ENCODE data around the gene OCEL1. TPM values are rescaled to one million over a fixed set of nuclear protein-coding genes. Genes with fewer than 3 reads are reported as not detected.

OCEL1 gene
- total and polyA plus RNA-seq, 10 of the 15 experiments (the other 5 are each of a cell fraction or from before 2014, with no cell fraction given) = 2.8 to 18.2 (median 7.4) TPM

DNA sequence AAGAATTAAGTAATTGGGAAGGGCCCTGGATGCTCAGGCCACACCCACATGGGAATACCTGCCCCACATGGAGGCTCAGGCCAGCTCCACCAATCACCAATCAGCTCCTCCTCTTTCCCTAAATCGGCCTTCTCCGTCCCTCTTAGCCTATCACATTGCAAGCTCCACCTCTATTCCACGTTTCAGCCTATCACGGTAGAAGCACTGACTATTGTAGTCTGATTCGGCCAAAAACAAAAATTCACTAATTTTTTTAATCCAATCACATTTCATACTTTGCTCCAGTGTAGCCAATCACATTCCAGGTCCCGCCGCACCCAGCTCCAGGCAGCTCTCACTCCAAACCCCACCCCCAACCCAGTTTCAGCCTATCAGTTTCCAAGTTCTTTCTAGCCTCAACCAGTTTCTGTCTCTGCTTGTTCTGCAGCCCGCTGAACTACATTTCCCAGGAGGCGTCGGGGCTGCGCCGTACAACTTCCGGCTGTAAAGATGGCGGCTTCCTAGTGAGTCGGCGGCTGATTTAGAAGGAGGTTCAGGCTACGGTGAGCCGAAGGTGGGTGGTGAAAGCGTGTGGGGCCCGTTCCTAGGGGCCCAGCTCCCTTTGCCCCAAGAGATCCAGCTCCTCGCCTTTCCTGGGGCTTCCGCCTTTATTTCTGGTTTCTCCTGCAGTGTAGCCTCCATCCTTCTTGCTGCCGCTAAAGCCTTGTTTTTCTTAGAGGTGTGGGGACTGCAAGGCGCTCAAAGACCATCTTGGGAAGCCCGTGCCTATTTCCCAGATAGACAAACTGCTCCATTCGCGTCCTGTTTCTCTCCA, 41.2 kb downstream of the OCEL1 start, which contains the start of gene BABAM1 (continued):
- TF ChIP-seq E2F8 (IDR thresholded peaks at IDR 0.05; ENCODE audit: low read depth, partially characterized antibody) (no peak), SPI1 (IDR thresholded peaks at IDR 0.05; ENCODE audit: borderline replicate concordance, insufficient read depth, low read depth, low read length) (no peak), E2F4 (IDR thresholded peaks at IDR 0.05; ENCODE audit: low read depth, low read length) (peak; percentile 65), MEF2B (IDR thresholded peaks at IDR 0.05; ENCODE audit: partially characterized antibody, poor library complexity, severe bottlenecking) (no peak), CHD4 (IDR thresholded peaks at IDR 0.05) (no peak), SREBF1 (IDR thresholded peaks at IDR 0.05; ENCODE audit: low read length) (peak; percentile 53), ZBED1 (IDR thresholded peaks at IDR 0.05; ENCODE audit: borderline replicate concordance) (no peak), STAT1 (conservative IDR thresholded peaks at IDR 0.05) (no peak), RCOR1 (conservative IDR thresholded peaks at IDR 0.05; ENCODE audit: low read depth, low read length) (no peak), TCF3 (IDR thresholded peaks at IDR 0.05; ENCODE audit: borderline replicate concordance, insufficient read depth, low read depth, low read length) (no peak), ZNF217 (IDR thresholded peaks at IDR 0.05) (no peak), NFYB (IDR thresholded peaks at IDR 0.05; ENCODE audit: insufficient read depth, low read depth, low read length) (peak; percentile 97), IRF4 (IDR thresholded peaks at IDR 0.05; ENCODE audit: low read depth, low read length) (no peak)
- TF ChIP-seq, protein P1, sequence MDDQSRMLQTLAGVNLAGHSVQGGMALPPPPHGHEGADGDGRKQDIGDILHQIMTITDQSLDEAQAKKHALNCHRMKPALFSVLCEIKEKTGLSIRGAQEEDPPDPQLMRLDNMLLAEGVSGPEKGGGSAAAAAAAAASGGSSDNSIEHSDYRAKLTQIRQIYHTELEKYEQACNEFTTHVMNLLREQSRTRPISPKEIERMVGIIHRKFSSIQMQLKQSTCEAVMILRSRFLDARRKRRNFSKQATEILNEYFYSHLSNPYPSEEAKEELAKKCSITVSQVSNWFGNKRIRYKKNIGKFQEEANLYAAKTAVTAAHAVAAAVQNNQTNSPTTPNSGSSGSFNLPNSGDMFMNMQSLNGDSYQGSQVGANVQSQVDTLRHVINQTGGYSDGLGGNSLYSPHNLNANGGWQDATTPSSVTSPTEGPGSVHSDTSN (IDR thresholded peaks at IDR 0.05; ENCODE audit: insufficient replicate concordance, low read depth, low read length) = peak; percentile 82
- TF ChIP-seq, protein P2, sequence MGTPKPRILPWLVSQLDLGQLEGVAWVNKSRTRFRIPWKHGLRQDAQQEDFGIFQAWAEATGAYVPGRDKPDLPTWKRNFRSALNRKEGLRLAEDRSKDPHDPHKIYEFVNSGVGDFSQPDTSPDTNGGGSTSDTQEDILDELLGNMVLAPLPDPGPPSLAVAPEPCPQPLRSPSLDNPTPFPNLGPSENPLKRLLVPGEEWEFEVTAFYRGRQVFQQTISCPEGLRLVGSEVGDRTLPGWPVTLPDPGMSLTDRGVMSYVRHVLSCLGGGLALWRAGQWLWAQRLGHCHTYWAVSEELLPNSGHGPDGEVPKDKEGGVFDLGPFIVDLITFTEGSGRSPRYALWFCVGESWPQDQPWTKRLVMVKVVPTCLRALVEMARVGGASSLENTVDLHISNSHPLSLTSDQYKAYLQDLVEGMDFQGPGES (IDR thresholded peaks at IDR 0.05) = peak; percentile 94
- TF ChIP-seq, protein P3, sequence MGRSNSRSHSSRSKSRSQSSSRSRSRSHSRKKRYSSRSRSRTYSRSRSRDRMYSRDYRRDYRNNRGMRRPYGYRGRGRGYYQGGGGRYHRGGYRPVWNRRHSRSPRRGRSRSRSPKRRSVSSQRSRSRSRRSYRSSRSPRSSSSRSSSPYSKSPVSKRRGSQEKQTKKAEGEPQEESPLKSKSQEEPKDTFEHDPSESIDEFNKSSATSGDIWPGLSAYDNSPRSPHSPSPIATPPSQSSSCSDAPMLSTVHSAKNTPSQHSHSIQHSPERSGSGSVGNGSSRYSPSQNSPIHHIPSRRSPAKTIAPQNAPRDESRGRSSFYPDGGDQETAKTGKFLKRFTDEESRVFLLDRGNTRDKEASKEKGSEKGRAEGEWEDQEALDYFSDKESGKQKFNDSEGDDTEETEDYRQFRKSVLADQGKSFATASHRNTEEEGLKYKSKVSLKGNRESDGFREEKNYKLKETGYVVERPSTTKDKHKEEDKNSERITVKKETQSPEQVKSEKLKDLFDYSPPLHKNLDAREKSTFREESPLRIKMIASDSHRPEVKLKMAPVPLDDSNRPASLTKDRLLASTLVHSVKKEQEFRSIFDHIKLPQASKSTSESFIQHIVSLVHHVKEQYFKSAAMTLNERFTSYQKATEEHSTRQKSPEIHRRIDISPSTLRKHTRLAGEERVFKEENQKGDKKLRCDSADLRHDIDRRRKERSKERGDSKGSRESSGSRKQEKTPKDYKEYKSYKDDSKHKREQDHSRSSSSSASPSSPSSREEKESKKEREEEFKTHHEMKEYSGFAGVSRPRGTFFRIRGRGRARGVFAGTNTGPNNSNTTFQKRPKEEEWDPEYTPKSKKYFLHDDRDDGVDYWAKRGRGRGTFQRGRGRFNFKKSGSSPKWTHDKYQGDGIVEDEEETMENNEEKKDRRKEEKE (IDR thresholded peaks at IDR 0.05) = no peak
- TF ChIP-seq, protein P4, sequence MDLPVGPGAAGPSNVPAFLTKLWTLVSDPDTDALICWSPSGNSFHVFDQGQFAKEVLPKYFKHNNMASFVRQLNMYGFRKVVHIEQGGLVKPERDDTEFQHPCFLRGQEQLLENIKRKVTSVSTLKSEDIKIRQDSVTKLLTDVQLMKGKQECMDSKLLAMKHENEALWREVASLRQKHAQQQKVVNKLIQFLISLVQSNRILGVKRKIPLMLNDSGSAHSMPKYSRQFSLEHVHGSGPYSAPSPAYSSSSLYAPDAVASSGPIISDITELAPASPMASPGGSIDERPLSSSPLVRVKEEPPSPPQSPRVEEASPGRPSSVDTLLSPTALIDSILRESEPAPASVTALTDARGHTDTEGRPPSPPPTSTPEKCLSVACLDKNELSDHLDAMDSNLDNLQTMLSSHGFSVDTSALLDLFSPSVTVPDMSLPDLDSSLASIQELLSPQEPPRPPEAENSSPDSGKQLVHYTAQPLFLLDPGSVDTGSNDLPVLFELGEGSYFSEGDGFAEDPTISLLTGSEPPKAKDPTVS (IDR thresholded peaks at IDR 0.05; ENCODE audit: low read depth, low read length) = no peak
